ENCODE results near the gene SLC39A5.

GRCh38 chr12:56186957-56187356 lies 42.9 kb upstream of the SLC39A5 start:
- TF ChIP-seq CTCF (IDR thresholded peaks at IDR 0.05) (no peak), POLR2A (IDR thresholded peaks at IDR 0.05) (no peak)
